ENCODE results near the gene PGAM2.

Gene PGAM2

GRCh38 chr7:44087911-44088838 lies 22.8 kb upstream of the PGAM2 start:
- no peak for FAIRE-seq
- no peak for DNase-seq (ENCODE audit: extremely low spot score, insufficient read length, low read depth)

- FAIRE-seq = no peak
- no peak for DNase-seq (ENCODE audit: extremely low spot score, insufficient read length, low read depth)
Measured at GRCh38 chr7:44086627-44087026, 21.3 kb upstream of the PGAM2 start.

- DNase-seq (ENCODE audit: extremely low spot score, insufficient read length, low read depth) (no peak), FAIRE-seq (no peak)
Measured at GRCh38 chr7:44085546-44085945, 20.2 kb upstream of the PGAM2 start.

- DNase-seq (ENCODE audit: extremely low spot score, insufficient read length, low read depth) = no peak
Measured at GRCh38 chr7:44084701-44085100, 19.3 kb upstream of the PGAM2 start.

GRCh38 chr7:44083796-44084195 lies 18.4 kb upstream of the PGAM2 start:
- DNase-seq (ENCODE audit: extremely low spot score, insufficient read length, low read depth) (no peak), FAIRE-seq (no peak)

More at GRCh38 chr7:44084701-44085100, 19.3 kb upstream of the PGAM2 start:
- FAIRE-seq = no peak

- FAIRE-seq = peak; percentile 96
- peak; percentile 94 for DNase-seq (ENCODE audit: extremely low spot score, insufficient read length, low read depth)
Measured at GRCh38 chr7:44082541-44083207, 17.3 kb upstream of the PGAM2 start.

- no peak for FAIRE-seq
- no peak for DNase-seq (ENCODE audit: extremely low spot score, insufficient read length, low read depth)
Measured at GRCh38 chr7:44081266-44081748, 15.9 kb upstream of the PGAM2 start.

GRCh38 chr7:44080686-44081265 lies 15.4 kb upstream of the PGAM2 start:
- no peak for DNase-seq (ENCODE audit: extremely low spot score, insufficient read length, low read depth)
- FAIRE-seq = no peak

GRCh38 chr7:44080118-44080517 lies 14.8 kb upstream of the PGAM2 start:
- no peak for FAIRE-seq
- DNase-seq (ENCODE audit: extremely low spot score, insufficient read length, low read depth) = no peak

- DNase-seq (ENCODE audit: extremely low spot score, insufficient read length, low read depth) (no peak), FAIRE-seq (no peak)
Measured at GRCh38 chr7:44079331-44080021, 14.1 kb upstream of the PGAM2 start.

- DNase-seq (ENCODE audit: extremely low spot score, insufficient read length, low read depth) (no peak), FAIRE-seq (no peak)
Measured at GRCh38 chr7:44078521-44078920, 13.2 kb upstream of the PGAM2 start.

GRCh38 chr7:44077681-44078091 lies 12.3 kb upstream of the PGAM2 start:
- FAIRE-seq (no peak), DNase-seq (ENCODE audit: extremely low spot score, insufficient read length, low read depth) (no peak)

GRCh38 chr7:44077061-44077460 lies 11.7 kb upstream of the PGAM2 start:
- no peak for DNase-seq (ENCODE audit: extremely low spot score, insufficient read length, low read depth)
- no peak for FAIRE-seq

- FAIRE-seq = no peak
Measured at GRCh38 chr7:44076101-44076895, 10.9 kb upstream of the PGAM2 start.

GRCh38 chr7:44075296-44076075 lies 10.1 kb upstream of the PGAM2 start:
- FAIRE-seq (no peak), DNase-seq (ENCODE audit: extremely low spot score, insufficient read length, low read depth) (no peak)

More at GRCh38 chr7:44076101-44076895, 10.9 kb upstream of the PGAM2 start:
- no peak for DNase-seq (ENCODE audit: extremely low spot score, insufficient read length, low read depth)

- FAIRE-seq = no peak
- DNase-seq (ENCODE audit: extremely low spot score, insufficient read length, low read depth) = no peak
Measured at GRCh38 chr7:44074349-44074695, 9.0 kb upstream of the PGAM2 start.

GRCh38 chr7:44073664-44074348 lies 8.4 kb upstream of the PGAM2 start:
- DNase-seq (ENCODE audit: extremely low spot score, insufficient read length, low read depth) = no peak
- peak; percentile 70 for FAIRE-seq
